ENCODE data around the gene METTL22.

Gene METTL22

DNA sequence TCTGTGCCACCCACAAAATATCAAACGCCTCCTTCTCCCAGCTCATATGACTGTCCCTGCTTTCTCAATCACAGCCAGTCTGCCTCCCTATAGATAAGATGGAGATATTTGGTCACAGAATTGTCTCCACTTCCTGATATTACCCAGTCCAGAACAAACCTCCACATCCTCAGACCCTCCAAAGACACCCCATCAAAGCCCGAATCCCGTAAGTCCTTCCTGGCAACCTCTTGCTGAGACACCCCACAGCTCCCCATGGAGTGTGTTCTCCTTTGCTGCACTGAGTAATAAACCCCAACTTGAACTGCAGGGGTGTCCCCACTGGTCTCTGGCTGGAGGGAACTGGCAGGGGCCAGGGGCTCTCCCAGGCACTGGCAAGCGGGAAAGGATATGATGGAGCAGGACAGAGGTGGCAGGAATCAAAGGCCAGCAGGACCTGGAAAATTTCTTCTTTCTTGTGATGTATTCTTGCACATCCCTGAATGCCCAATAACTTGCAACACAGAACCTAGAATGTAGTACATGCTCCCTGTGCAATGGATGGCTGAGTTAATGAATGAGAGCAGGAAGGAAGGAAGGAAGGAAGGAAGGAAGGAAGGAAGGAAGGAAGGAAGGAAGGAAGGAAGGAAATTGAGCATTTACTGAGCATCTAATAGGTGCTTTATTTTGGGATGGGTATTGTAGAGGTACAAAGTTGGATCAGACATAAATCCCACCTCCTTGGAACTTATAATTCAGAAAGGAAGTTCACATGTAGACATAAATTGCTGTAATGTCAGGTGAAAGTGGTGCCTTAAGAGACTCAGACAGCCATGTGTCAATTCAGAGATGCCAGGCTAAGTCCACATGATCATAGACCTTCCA lies 45.1 kb upstream of the METTL22 start:
- TF ChIP-seq, protein P1, sequence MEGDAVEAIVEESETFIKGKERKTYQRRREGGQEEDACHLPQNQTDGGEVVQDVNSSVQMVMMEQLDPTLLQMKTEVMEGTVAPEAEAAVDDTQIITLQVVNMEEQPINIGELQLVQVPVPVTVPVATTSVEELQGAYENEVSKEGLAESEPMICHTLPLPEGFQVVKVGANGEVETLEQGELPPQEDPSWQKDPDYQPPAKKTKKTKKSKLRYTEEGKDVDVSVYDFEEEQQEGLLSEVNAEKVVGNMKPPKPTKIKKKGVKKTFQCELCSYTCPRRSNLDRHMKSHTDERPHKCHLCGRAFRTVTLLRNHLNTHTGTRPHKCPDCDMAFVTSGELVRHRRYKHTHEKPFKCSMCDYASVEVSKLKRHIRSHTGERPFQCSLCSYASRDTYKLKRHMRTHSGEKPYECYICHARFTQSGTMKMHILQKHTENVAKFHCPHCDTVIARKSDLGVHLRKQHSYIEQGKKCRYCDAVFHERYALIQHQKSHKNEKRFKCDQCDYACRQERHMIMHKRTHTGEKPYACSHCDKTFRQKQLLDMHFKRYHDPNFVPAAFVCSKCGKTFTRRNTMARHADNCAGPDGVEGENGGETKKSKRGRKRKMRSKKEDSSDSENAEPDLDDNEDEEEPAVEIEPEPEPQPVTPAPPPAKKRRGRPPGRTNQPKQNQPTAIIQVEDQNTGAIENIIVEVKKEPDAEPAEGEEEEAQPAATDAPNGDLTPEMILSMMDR (IDR thresholded peaks at IDR 0.05; ENCODE audit: poor library complexity, severe bottlenecking), result no peak
- H3K4me1 ChIP-seq (ENCODE audit: insufficient read depth, poor library complexity, severe bottlenecking), result no peaks in the 10 kb centered on the region
- no peak overlapping the region for H3K4me3 ChIP-seq (ENCODE audit: severe bottlenecking)
- no peak for ATAC-seq (ENCODE audit: low read depth)
- no peak overlapping the region for H3K27ac ChIP-seq (ENCODE audit: poor library complexity, severe bottlenecking)
- H3K27me3 ChIP-seq (ENCODE audit: insufficient read depth, poor library complexity, severe bottlenecking), result no peaks in the 10 kb centered on the region
- no peaks in the 10 kb centered on the region for H3K9me3 ChIP-seq (ENCODE audit: severe bottlenecking)
- no peaks in the 10 kb centered on the region for H3K36me3 ChIP-seq (ENCODE audit: low read depth)
- no peak for DNase-seq (ENCODE audit: low spot score)

DNA sequence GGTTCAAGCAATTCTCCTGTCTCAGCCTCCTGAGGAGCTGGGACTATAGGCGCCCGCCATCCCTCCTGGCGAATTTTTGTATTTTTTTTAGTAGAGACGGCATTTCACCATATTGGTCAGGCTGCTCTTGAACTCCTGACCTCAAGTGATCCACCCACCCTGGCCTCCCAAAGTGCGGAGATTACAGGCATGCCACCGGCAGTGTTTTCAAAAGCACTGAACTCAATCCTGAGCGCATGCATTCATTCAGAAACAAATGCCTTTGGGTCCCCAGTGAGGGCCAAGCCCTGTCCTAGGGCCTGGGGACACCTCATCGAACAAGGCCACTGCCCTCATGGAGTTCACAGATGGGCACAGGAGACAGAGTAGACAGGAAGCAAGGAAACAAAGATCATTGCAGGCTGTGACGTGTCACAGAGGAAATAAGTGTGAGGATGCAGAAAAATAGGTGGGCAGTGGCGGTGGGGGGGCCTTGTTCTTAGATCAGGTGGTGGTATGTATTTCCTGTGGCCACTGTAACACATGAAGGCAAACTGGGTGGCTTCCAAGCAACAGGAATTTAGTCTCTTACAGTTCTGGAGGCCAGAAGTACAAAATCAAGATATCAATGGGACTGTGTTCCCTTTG lies 43.7 kb upstream of the METTL22 start:
- Histone ChIP-seq H3K4me1 (ENCODE audit: insufficient read depth, poor library complexity, severe bottlenecking) (no peaks in the 10 kb centered on the region), H3K4me3 (ENCODE audit: severe bottlenecking) (no peak overlapping the region), H3K27me3 (ENCODE audit: insufficient read depth, poor library complexity, severe bottlenecking) (no peaks in the 10 kb centered on the region), H3K9me3 (ENCODE audit: severe bottlenecking) (no peaks in the 10 kb centered on the region), H3K27ac (ENCODE audit: poor library complexity, severe bottlenecking) (no peak overlapping the region), H3K36me3 (ENCODE audit: low read depth) (no peaks in the 10 kb centered on the region)
- TF ChIP-seq, protein P1 (IDR thresholded peaks at IDR 0.05; ENCODE audit: poor library complexity, severe bottlenecking), result no peak
- DNase-seq (ENCODE audit: low spot score) (no peak), ATAC-seq (ENCODE audit: low read depth) (no peak)

DNA sequence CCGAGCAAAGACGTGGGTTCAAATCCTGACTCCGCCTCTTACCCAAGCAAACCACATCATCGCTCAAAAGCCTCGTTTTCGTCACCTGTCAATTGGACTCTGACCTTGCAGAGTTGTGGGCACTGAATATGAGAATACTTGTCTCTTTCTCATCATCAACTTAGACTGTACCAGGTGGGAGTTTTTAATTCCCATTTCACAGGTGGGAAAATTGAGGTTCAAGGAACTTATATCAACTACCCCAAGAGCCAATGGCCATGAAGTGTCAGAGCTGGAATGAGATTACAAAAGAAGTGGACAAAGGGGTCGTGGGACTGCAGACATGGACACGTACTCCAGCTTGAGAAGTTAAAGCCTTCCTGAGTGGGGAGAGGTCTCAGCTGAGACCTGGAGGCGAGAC lies 41.9 kb upstream of the METTL22 start:
- H3K27me3 ChIP-seq (ENCODE audit: insufficient read depth, poor library complexity, severe bottlenecking), result no peaks in the 10 kb centered on the region
- no peaks in the 10 kb centered on the region for H3K36me3 ChIP-seq (ENCODE audit: low read depth)
- H3K27ac ChIP-seq (ENCODE audit: poor library complexity, severe bottlenecking), result no peak overlapping the region
- H3K9me3 ChIP-seq (ENCODE audit: severe bottlenecking), result no peaks in the 10 kb centered on the region
- DNase-seq (ENCODE audit: low spot score) (no peak), ATAC-seq (ENCODE audit: low read depth) (no peak)
- no peak overlapping the region for H3K4me3 ChIP-seq (ENCODE audit: severe bottlenecking)
- no peaks in the 10 kb centered on the region for H3K4me1 ChIP-seq (ENCODE audit: insufficient read depth, poor library complexity, severe bottlenecking)
- TF ChIP-seq, protein P1 (IDR thresholded peaks at IDR 0.05; ENCODE audit: poor library complexity, severe bottlenecking), result no peak

DNA sequence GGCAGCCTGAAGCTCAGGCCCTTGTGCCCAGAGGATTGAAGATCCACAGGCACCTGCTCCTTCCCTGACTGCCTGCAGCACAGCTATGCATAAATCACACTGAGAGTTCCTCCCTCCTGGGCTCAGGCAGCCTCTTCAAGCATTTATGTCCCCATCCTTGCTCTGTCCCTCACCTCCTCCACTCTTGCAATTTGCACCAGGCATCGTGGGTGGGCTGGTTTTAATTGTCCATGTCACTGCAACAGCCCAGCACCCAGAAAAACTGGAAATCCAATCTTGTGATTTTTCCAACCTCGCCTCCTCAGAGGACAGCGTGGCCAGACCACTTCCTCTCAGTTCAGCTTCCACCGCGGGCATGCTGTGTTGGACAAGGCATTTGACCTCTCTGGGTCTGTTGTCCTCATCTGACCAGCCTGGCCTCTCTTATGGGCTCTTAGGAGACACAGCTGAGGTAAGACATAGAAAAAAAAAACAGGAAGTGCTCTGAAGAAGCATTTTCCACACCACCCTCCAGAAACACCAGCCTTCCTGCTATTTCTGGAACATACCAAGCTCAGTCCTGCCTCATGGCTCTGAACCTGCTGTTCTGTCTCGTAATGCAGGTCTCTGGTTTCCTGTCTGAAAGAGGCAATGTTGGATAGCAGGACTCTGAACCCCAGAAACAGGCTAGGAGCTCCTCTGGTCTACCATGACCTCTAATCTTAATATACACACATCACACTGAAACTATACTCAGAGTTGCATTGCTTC lies 39.5 kb upstream of the METTL22 start:
- no peaks in the 10 kb centered on the region for H3K36me3 ChIP-seq (ENCODE audit: low read depth)
- ATAC-seq (ENCODE audit: low read depth) (no peak), DNase-seq (ENCODE audit: low spot score) (no peak)
- no peak overlapping the region for H3K4me3 ChIP-seq (ENCODE audit: severe bottlenecking)
- no peaks in the 10 kb centered on the region for H3K9me3 ChIP-seq (ENCODE audit: severe bottlenecking)
- H3K27me3 ChIP-seq (ENCODE audit: insufficient read depth, poor library complexity, severe bottlenecking), result no peaks in the 10 kb centered on the region
- no peaks in the 10 kb centered on the region for H3K4me1 ChIP-seq (ENCODE audit: insufficient read depth, poor library complexity, severe bottlenecking)
- no peak overlapping the region for H3K27ac ChIP-seq (ENCODE audit: poor library complexity, severe bottlenecking)
- TF ChIP-seq, protein P1 (IDR thresholded peaks at IDR 0.05; ENCODE audit: poor library complexity, severe bottlenecking), result no peak
